VCaP (cell line): ENCODE data around the gene CACNG7.

ENCODE experiments used
- H3K27ac ChIP-seq: fragments of 450-650 bp; 2 replicates; pipeline ENCODE4 v1.5.1; 2017
- TF ChIP-seq, protein P1 (sequence below): fragments of 450-650 bp; conservative IDR thresholded peaks from 2 replicates; pipeline ENCODE4 v1.5.1; 2017; ENCODE audit warnings: mild to moderate bottlenecking, moderate library complexity

The CACNG7 gene

DNA sequence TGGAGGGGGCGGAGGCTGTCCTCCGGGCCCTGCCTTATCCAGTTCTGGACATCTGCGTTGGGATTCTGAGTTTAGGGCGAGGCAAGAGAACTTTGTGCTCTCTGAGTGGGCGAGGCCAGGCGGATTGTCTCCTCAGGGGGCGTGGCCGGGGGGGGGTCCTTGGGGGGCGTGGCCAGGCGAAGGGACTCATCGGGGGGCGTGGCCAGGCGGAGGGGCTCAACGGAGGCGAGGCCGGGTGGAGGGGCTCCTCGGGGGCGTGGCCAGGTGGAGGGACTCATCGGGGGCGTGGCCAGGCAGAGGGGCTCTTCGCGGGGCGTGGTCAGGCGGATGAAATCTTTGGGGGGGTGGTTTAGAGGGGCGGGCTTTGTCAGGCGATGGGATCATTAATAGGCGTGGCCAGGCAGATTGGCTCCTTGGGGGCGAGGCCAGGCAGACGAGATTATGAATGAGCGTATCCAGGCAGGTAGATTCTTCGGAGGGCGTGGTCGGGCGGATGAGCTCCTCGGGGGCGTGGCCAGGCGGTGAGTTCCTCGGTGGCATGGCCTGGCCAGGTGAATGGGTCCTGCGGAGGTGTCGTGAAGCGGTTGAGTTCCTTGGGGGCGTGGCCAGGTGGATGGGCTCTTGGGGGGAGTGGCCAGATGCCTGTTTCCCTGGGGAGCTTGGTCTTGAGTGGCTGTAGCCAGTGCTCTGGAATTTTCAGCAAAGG, 10.3 kb upstream of the CACNG7 start:
- H3K27ac ChIP-seq = no peak overlapping the region
- TF ChIP-seq, protein P1, sequence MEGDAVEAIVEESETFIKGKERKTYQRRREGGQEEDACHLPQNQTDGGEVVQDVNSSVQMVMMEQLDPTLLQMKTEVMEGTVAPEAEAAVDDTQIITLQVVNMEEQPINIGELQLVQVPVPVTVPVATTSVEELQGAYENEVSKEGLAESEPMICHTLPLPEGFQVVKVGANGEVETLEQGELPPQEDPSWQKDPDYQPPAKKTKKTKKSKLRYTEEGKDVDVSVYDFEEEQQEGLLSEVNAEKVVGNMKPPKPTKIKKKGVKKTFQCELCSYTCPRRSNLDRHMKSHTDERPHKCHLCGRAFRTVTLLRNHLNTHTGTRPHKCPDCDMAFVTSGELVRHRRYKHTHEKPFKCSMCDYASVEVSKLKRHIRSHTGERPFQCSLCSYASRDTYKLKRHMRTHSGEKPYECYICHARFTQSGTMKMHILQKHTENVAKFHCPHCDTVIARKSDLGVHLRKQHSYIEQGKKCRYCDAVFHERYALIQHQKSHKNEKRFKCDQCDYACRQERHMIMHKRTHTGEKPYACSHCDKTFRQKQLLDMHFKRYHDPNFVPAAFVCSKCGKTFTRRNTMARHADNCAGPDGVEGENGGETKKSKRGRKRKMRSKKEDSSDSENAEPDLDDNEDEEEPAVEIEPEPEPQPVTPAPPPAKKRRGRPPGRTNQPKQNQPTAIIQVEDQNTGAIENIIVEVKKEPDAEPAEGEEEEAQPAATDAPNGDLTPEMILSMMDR = no peak

DNA sequence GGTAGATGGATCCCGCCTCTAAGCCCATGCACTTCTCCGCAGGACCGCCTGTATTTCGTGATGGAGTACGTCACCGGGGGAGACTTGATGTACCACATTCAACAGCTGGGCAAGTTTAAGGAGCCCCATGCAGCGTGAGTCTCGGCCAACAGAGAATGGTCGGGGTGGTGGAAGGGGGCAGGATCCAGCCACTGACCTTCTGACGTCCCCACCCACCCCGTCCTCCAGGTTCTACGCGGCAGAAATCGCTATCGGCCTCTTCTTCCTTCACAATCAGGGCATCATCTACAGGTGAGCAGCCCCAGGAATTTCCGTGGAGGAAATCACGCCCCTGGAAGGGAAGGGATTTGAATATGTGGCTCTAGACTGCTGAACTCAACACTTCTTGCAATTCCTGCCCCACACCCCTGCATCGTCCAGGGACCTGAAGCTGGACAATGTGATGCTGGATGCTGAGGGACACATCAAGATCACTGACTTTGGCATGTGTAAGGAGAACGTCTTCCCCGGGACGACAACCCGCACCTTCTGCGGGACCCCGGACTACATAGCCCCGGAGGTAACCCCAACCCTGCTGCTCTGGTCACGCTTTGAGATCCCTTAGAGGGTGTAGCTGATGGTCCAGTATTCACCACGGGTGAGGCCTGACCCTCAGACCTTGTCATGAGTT, 8.8 kb upstream of the CACNG7 start:
- no peak overlapping the region for H3K27ac ChIP-seq
- TF ChIP-seq, protein P1 = no peak

DNA sequence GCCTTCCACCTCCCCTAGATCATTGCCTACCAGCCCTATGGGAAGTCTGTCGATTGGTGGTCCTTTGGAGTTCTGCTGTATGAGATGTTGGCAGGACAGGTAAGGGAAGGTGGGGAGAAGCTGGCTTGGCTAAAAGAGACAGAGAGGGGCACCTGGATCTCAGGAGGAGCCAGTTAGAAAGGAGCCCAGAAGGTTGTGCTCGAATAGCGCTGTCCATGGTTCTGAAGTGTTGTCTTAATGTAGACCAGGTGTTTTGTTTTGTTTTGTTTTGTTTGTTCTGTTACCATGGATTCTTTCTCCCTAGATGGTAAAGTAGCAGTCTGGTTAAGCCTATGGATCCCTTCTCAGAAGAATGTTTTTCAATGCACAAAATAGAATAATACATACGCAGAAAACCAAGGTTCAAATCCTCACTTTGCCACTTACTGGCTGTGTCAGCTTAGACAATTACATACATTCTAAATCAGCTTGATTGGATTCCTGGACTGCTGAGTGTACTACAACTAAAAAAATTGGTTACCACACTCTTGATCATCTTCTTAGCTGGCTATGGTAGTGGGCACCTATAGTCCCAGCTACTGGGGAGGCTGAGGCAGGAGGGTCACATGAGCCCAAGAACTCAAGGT, 5.9 kb upstream of the CACNG7 start:
- TF ChIP-seq, protein P1 = no peak
- H3K27ac ChIP-seq = no peak overlapping the region

DNA sequence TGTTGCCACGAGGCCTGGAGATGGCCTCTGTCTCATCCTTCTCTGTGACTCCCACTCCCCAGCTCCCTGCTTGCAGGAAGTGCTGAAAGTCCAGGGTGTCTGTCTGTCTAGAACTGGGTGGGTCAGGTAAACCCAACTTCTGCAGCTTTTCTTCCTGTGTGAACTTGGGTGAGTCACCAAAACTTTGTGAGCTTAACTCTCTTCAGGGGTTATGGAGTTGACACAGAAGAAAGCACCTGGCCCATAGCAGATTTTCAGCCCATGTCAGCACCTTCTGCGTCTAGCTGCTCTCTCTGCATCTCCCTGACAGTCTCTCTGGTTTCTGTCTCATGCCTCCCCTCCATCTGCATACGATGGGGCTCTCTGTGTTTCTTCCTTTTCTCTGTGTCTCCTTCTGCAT, 4.2 kb upstream of the CACNG7 start:
- TF ChIP-seq, protein P1 = no peak
- no peak overlapping the region for H3K27ac ChIP-seq

DNA sequence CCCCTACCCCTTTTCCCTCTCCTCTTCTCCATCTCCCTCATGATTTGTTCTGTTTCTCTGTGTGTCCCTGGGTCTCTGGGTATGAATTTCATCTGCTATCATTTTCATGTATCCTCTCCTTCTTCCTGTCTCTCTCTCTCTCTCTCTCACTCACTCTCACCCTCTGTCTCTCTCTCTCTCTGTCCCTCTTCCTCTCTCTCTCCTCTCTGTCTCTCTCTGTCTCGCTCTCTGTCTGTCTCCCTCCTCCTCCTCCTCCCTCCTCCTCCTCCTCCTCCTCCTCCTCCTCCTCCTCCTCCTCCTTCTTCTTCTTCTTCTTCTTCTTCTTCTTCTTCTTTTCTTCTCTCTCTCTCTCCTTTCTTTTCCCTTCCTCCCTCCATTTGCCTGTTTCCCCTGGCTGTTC, 3.3 kb upstream of the CACNG7 start:
- TF ChIP-seq, protein P1 = no peak
- no peak overlapping the region for H3K27ac ChIP-seq

DNA sequence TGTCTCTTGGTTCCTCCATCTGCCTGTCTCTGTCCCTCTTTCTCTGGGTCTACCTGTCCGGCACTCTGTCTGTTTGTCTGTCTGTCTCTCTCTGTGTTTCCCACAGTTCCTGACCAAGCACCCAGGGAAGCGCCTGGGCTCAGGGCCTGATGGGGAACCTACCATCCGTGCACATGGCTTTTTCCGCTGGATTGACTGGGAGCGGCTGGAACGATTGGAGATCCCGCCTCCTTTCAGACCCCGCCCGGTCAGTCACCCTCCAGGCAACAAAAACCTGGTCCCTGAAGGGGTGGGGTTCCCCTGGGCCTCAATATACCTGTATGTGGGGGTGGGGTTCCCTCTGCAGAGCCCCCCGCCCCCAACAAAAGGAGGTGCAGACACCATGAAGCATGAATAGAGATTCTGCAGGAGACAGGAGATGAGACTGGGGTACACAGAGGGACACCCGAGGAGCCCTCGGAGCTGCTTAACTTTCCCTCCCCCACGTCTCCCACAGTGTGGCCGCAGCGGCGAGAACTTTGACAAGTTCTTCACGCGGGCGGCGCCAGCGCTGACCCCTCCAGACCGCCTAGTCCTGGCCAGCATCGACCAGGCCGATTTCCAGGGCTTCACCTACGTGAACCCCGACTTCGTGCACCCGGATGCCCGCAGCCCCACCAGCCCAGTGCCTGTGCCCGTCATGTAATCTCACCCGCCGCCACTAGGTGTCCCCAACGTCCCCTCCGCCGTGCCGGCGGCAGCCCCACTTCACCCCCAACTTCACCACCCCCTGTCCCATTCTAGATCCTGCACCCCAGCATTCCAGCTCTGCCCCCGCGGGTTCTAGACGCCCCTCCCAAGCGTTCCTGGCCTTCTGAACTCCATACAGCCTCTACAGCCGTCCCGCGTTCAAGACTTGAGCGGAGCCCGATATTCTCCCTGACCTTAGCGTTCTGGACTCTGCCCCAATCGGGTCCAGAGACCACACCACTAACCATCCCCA, 2.6 kb upstream of the CACNG7 start:
- TF ChIP-seq, protein P1 = peak; percentile 93
- H3K27ac ChIP-seq = no peak overlapping the region
